ENCODE data around the gene SLC16A11. TPM values are rescaled to one million over a fixed set of nuclear protein-coding genes. Genes with fewer than 3 reads are reported as not detected.

Gene SLC16A11
- polyA plus RNA-seq, 1 donor from 2014 or later, result not detected

- Histone ChIP-seq H3K9ac (ENCODE audit: low read length) (no peak overlapping the region), H3F3A (ENCODE audit: insufficient read depth, low read length, poor library complexity, severe bottlenecking) (peaks cover 3% of the 10 kb centered on the region)
Measured at GRCh38 chr17:7041607-7042500, 2.0 kb downstream of the SLC16A11 start.

More at GRCh38 chr17:7041607-7042500, 2.0 kb downstream of the SLC16A11 start:
- no peaks in the 10 kb centered on the region for H3K79me2 ChIP-seq (replicated peaks; ENCODE audit: insufficient read depth, low read length)
- no peak overlapping the region for H3K4me2 ChIP-seq (ENCODE audit: low read length)
- H3K4me3 ChIP-seq (ENCODE audit: low read length), result no peak overlapping the region
- peaks cover 42% of the 10 kb centered on the region for H3K27me3 ChIP-seq (ENCODE audit: insufficient read depth, low read depth, low read length)
- no peak overlapping the region for H2AFZ ChIP-seq (ENCODE audit: low read depth, low read length)
- no peak overlapping the region for H3K27ac ChIP-seq (ENCODE audit: low read length)
- H3K9me3 ChIP-seq (ENCODE audit: low read length), result no peaks in the 10 kb centered on the region
- no peak for TF ChIP-seq CTCF (IDR thresholded peaks at IDR 0.05; ENCODE audit: poor library complexity, severe bottlenecking)
- TF ChIP-seq REST (IDR thresholded peaks at IDR 0.05; ENCODE audit: borderline replicate concordance), result no peak
- no peak for TF ChIP-seq POLR2AphosphoS5 (IDR thresholded peaks at IDR 0.05)
- no peak for TF ChIP-seq EP300 (conservative IDR thresholded peaks at IDR 0.05; ENCODE audit: poor library complexity, severe bottlenecking)
- TF ChIP-seq TAF1 (IDR thresholded peaks at IDR 0.05; ENCODE audit: low read depth), result no peak
- no peak for TF ChIP-seq SMC3 (conservative IDR thresholded peaks at IDR 0.05; ENCODE audit: poor library complexity)
- TF ChIP-seq RAD21 (conservative IDR thresholded peaks at IDR 0.05), result no peak
- TF ChIP-seq MXI1 (conservative IDR thresholded peaks at IDR 0.05; ENCODE audit: poor library complexity, severe bottlenecking), result no peak
- TF ChIP-seq EZH2 (IDR thresholded peaks at IDR 0.05; ENCODE audit: borderline replicate concordance, insufficient read depth, low read length, poor library complexity, severe bottlenecking), result no peak
- H4K20me1 ChIP-seq (ENCODE audit: insufficient read depth), result no peaks in the 10 kb centered on the region
- H3K9me2 ChIP-seq (ENCODE audit: insufficient read depth, low read length), result no peaks in the 10 kb centered on the region
- no peaks in the 10 kb centered on the region for H3K36me3 ChIP-seq (ENCODE audit: insufficient read depth, low read length)
